ENCODE data around the gene HOOK1.

Gene HOOK1

DNA sequence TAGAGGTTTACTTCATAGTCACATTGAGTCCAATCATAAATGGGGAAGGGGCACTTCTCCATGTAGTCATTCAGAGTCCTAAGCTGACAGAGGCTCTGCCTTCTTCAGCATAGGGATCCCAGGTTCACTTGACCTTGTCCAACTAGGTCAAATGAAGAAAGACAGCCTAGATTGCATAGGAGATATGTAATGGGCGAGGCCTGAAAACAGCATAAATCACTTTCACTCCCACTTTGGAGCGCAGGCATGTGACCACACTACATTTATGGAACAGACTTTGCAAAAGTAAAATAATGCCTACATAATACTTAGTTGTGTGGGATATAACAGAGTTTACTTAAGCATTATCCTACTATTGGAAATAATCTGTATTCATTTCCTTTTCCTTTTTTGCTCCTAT is 51.7 kb downstream of the HOOK1 start:
- no peak for DNase-seq (ENCODE audit: extremely low read depth, low read depth)
- H3K4me3 ChIP-seq (replicated peaks; ENCODE audit: low read depth, low read length): no peak overlapping the region
- TF ChIP-seq, protein P1, sequence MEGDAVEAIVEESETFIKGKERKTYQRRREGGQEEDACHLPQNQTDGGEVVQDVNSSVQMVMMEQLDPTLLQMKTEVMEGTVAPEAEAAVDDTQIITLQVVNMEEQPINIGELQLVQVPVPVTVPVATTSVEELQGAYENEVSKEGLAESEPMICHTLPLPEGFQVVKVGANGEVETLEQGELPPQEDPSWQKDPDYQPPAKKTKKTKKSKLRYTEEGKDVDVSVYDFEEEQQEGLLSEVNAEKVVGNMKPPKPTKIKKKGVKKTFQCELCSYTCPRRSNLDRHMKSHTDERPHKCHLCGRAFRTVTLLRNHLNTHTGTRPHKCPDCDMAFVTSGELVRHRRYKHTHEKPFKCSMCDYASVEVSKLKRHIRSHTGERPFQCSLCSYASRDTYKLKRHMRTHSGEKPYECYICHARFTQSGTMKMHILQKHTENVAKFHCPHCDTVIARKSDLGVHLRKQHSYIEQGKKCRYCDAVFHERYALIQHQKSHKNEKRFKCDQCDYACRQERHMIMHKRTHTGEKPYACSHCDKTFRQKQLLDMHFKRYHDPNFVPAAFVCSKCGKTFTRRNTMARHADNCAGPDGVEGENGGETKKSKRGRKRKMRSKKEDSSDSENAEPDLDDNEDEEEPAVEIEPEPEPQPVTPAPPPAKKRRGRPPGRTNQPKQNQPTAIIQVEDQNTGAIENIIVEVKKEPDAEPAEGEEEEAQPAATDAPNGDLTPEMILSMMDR (IDR thresholded peaks at IDR 0.05; ENCODE audit: low read depth, low read length, missing control alignments): no peak

DNA sequence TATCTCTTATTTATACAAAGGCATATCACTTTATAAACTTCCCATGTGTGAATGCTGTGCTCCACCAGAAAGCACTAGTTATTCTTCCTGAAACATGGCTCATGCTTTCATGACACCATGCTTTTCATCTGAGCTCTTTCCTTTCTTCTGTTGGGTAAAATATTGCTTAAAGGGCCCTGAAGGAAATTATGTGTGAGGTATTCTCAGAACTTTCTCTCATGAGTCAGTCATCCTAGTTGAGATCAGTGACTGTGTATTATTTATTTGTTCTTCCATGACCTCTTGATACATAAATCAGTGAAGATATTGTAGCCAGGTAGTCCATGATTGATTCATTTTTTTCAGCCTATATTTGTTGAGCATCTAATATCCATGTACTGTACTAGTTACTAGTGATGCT is 57.0 kb downstream of the HOOK1 start:
- DNase-seq (ENCODE audit: extremely low read depth, low read depth): no peak
- TF ChIP-seq, protein P1 (IDR thresholded peaks at IDR 0.05; ENCODE audit: low read depth, low read length, missing control alignments): no peak
- no peak overlapping the region for H3K4me3 ChIP-seq (replicated peaks; ENCODE audit: low read depth, low read length)

DNA sequence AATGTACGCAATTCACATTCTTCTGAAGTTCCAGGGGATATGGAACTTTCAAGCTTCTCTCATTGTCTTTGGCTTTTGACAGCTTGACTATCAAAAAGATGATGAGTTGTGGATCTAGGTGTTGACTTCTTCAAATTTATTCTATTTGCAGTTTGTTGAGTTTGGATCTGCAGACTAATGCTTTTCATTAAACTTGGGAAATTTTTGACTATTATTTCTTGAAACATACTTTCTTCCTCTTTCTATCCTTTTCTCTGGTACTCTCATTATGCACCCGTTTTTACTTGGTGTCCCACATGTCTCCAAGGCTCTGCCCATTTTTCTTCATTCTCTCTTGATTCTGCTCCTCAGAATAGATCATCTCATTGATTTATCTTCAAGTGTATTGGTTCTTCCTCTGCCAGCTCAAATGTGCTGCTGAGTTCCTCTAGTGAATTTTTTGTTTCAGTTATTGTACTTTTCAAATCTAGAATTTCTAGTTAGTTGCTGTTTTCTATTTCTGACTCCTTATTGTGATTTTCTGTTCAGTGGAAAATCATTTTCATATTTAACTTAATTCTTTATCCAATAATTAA is 62.4 kb downstream of the HOOK1 start:
- TF ChIP-seq, protein P1 (IDR thresholded peaks at IDR 0.05; ENCODE audit: low read depth, low read length, missing control alignments): no peak
- no peak overlapping the region for H3K4me3 ChIP-seq (replicated peaks; ENCODE audit: low read depth, low read length)
- DNase-seq (ENCODE audit: extremely low read depth, low read depth): no peak

DNA sequence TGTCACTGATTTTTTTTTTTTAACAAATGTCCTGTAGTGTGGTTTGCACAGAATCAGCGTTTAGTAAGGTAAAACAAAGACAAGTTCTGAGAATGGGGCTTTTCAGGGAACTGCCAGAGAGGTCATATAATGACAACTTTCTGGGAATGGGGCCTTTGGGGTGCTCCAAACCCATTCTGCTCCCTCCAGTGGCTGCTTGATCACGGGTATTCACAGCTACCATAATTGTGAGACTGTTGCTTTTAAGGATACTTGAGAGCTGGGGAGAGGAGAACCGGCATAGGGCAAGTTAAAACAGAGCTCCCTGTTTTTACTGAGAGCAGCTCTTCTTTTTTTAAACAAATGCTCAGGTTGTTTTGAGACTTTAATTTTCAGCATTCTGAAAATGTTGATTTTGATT is 63.6 kb downstream of the HOOK1 start:
- TF ChIP-seq, protein P1 (IDR thresholded peaks at IDR 0.05; ENCODE audit: low read depth, low read length, missing control alignments): no peak
- no peak for DNase-seq (ENCODE audit: extremely low read depth, low read depth)
- H3K4me3 ChIP-seq (replicated peaks; ENCODE audit: low read depth, low read length): no peak overlapping the region

DNA sequence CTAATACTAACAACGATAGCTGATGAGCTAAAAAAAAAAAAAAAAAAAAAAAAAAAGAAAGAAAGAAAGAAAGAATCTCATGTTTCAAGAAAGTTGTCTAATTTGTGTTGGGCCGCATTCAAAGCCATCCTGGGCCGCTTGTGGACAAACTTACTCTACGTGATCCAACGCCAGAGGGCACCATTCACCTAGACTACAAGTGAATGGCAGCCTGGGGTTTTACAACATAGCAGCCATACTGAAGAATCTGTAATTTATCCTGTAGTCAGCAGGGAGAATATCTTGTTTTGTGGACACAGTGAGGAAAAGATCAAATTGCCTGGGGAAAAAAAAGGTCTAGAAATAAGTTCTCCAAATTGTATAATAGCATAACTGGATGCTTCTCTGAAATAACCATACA is 64.8 kb downstream of the HOOK1 start:
- H3K4me3 ChIP-seq (replicated peaks; ENCODE audit: low read depth, low read length): no peak overlapping the region
- TF ChIP-seq, protein P1 (IDR thresholded peaks at IDR 0.05; ENCODE audit: low read depth, low read length, missing control alignments): peak; percentile 64
- peak; percentile 33 for DNase-seq (ENCODE audit: extremely low read depth, low read depth)

DNA sequence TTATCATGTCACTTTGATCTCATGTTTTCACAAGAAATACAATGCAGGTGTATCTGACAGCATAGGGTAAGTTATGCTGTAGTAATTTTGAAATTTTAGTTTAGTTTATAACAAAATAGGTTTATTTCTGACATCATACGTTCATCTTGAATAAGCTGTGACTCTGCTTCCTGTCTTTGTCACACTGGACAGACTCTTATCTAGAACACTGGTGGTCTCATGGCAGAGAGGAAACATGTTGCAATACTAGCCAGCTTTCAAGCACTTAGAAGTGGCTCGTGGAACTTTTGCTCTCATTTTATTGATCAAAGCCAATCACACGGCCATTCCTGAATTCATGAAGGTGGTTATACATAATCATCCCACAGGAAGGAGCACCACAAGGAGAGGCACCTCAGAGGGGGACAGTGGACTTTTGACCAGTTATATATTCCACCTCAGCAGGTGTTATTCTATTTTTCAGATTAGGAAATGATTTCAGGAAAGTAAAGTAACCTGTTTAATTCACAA is 65.3 kb downstream of the HOOK1 start:
- no peak for DNase-seq (ENCODE audit: extremely low read depth, low read depth)
- H3K4me3 ChIP-seq (replicated peaks; ENCODE audit: low read depth, low read length): no peak overlapping the region
- TF ChIP-seq, protein P1 (IDR thresholded peaks at IDR 0.05; ENCODE audit: low read depth, low read length, missing control alignments): no peak

DNA sequence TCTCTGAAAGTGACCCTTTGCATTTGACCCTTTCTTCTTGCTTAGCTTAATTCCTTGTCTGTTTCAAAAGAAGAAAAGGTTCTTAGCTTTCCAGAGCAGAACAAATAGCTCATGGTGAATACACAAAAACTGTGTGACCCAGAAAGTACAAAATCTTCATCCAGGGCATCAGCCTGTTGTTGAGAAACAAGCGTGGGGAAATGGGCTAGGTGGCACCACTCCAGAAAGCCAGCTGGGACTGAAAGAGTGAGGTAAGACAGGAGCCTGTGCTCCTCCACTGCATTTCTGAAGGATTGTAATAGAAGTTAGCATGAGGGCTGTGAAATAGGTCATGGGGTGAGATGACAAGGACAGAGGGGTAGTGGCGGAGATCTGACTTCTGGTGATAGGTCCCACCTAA is 66.0 kb downstream of the HOOK1 start:
- DNase-seq (ENCODE audit: extremely low read depth, low read depth): no peak
- no peak overlapping the region for H3K4me3 ChIP-seq (replicated peaks; ENCODE audit: low read depth, low read length)
- TF ChIP-seq, protein P1 (IDR thresholded peaks at IDR 0.05; ENCODE audit: low read depth, low read length, missing control alignments): no peak
